SJCRH30 (cell line): ENCODE data around the gene RNF224. TPM values are rescaled to one million over a fixed set of nuclear protein-coding genes. Genes with fewer than 3 reads are reported as not detected.
A peak's percentile ranks its signal among the peaks of the same experiment; 100 is the strongest.

Experiments
- DNase-seq, 2 experiments: peaks; one replicate each; pipeline ENCODE4 v3.0.0-alpha.2; 2015 to 2020
- H3K27ac ChIP-seq: fragments of 250-450 bp; sonication (Bioruptor Pico); 2 replicates; pipeline ENCODE4 v1.5.1; 2020; ENCODE audit warnings: mild to moderate bottlenecking, moderate library complexity
- H3K27me3 ChIP-seq: fragments of 250-450 bp; sonication (Bioruptor Pico); 2 replicates; pipeline ENCODE4 v1.5.1; 2020; ENCODE audit warnings: mild to moderate bottlenecking, moderate library complexity
- H3K36me3 ChIP-seq: fragments of 250-450 bp; sonication (Bioruptor Pico); 2 replicates; pipeline ENCODE4 v1.5.1; 2020; ENCODE audit warnings: mild to moderate bottlenecking, moderate library complexity
- H3K4me1 ChIP-seq: fragments of 250-450 bp; sonication (Bioruptor Pico); 2 replicates; pipeline ENCODE4 v1.5.1; 2020; ENCODE audit warnings: mild to moderate bottlenecking, moderate library complexity
- H3K4me3 ChIP-seq: fragments of 250-450 bp; sonication (Bioruptor Pico); 2 replicates; pipeline ENCODE4 v1.5.1; 2020; ENCODE audit warnings: mild to moderate bottlenecking, moderate library complexity
- H3K9me3 ChIP-seq: fragments of 250-450 bp; sonication (Bioruptor Pico); replicated peaks from 2 replicates; pipeline ENCODE4 v1.5.1; 2020; ENCODE audit warnings: mild to moderate bottlenecking, moderate library complexity
- total RNA-seq: library from RNA; depleted of rRNA; stranded (reverse); fragments of >200 nt; shearing (Covaris generic); gene quantifications from 2 replicates; pipeline ENCODE4 v1.2.3, GENCODE V29; 2014

RNF224 gene
- total RNA-seq, 1 experiment from 2014 or later = not detected

DNA sequence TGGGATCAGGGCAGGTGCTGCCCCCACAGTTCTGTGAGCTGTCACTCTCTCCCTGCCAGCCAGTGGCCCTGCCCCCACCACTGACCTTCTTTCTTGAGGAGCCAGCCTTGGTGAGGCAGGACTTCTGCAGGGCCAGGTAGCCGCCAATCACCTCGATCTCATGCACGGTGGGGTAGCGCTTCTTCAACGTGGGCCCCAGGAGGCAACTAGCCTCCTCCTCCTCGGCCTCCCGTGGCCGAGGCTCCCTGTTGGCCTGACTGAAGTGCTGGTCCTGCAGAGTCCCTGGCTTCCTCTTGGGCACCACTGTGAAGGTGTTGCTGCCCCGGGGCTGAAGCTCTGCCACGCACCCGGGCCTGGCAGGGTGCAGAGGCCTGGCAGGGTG, 28.4 kb upstream of the RNF224 start:
- no peaks in the 10 kb centered on the region for H3K9me3 ChIP-seq

GRCh38 chr9:137199411-137200121, 27.7 kb upstream of the RNF224 start:
- no peak overlapping the region for H3K27ac ChIP-seq
- H3K4me1 ChIP-seq = peaks cover 21% of the 10 kb centered on the region
- DNase-seq = no peak

More for the DNA sequence above, 28.4 kb upstream of the RNF224 start:
- H3K4me3 ChIP-seq = no peak overlapping the region
- H3K27me3 ChIP-seq = no peaks in the 10 kb centered on the region
- no peak overlapping the region for H3K27ac ChIP-seq
- H3K36me3 ChIP-seq = no peaks in the 10 kb centered on the region
- peaks cover 17% of the 10 kb centered on the region for H3K4me1 ChIP-seq
- no peak for DNase-seq

GRCh38 chr9:137200311-137201204, 26.7 kb upstream of the RNF224 start, which contains the start of gene TPRN:
Gene TPRN, minus strand, starts transcription at chr9:137200741. Its CDS starts 30 bp downstream, at chr9:137200711.
- Histone ChIP-seq H3K27me3 (no peaks in the 10 kb centered on the region), H3K4me1 (peaks cover 17% of the 10 kb centered on the region), H3K9me3 (no peaks in the 10 kb centered on the region), H3K27ac (no peak within 1 kb of the TSS), H3K4me3 (peak within 1 kb of the TSS; percentile 58), H3K36me3 (no peaks in the 10 kb centered on the region)
- DNase-seq = peak; percentile 100

More at GRCh38 chr9:137199411-137200121, 27.7 kb upstream of the RNF224 start:
- Histone ChIP-seq H3K9me3 (no peaks in the 10 kb centered on the region), H3K27me3 (no peaks in the 10 kb centered on the region), H3K4me3 (peak overlapping the region; percentile 58), H3K36me3 (no peaks in the 10 kb centered on the region)

DNA sequence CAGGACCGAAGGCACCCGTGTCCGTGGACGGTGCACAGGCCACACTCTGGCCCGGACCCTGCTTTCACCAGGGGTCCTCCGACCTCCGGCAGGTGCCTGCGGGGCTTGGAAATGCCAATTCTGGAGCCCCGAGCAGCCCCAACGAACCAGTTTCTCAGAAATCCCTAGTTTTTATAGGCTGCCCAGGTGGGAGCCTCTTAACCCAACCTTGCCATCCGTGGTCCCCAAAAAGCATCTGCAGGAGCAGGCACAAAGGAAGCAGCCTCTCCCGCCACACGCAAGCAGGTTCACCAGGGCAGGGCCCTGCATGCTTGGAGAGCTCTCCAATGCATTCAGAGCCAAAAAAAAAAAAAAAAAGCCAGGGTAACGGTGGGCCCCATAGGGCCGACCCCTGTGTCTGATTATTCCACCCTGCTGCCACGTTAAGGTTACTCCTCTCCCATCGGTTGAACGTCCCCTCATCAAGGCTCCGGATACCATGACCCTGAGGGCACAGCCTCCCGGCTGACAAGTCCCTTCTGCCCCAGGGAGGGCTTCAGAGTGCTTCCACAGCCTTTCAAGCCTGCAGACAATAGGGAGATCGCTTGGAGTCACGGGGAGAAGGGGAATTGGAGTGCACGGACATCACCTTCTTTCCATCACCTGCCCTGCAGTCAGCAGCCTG, 26.0 kb upstream of the RNF224 start:
- no peaks in the 10 kb centered on the region for H3K36me3 ChIP-seq
- peak overlapping the region; percentile 58 for H3K4me3 ChIP-seq
- H3K27ac ChIP-seq = no peak overlapping the region
- H3K27me3 ChIP-seq = no peaks in the 10 kb centered on the region
- no peaks in the 10 kb centered on the region for H3K9me3 ChIP-seq
- peaks cover 18% of the 10 kb centered on the region for H3K4me1 ChIP-seq
- DNase-seq = no peak

GRCh38 chr9:137202966-137203365, 24.3 kb upstream of the RNF224 start:
- Histone ChIP-seq H3K27ac (no peak overlapping the region), H3K27me3 (no peaks in the 10 kb centered on the region), H3K4me3 (no peak overlapping the region), H3K4me1 (peaks cover 22% of the 10 kb centered on the region), H3K36me3 (peaks cover 9% of the 10 kb centered on the region; the same call in 1 of the 2 replicates), H3K9me3 (no peaks in the 10 kb centered on the region)
- DNase-seq = no peak

GRCh38 chr9:137204731-137205125, 22.6 kb upstream of the RNF224 start:
- H3K9me3 ChIP-seq = no peaks in the 10 kb centered on the region
- no peaks in the 10 kb centered on the region for H3K27me3 ChIP-seq
- peaks cover 12% of the 10 kb centered on the region for H3K4me1 ChIP-seq
- H3K36me3 ChIP-seq = peaks cover 9% of the 10 kb centered on the region
- peak overlapping the region; percentile 94 for H3K4me3 ChIP-seq
- H3K27ac ChIP-seq = no peak overlapping the region
- DNase-seq = no peak

- Histone ChIP-seq H3K9me3 (no peaks in the 10 kb centered on the region), H3K27me3 (no peaks in the 10 kb centered on the region), H3K36me3 (peaks cover 9% of the 10 kb centered on the region), H3K27ac (peak within 1 kb of the TSS; percentile 55), H3K4me3 (peak within 1 kb of the TSS; percentile 94), H3K4me1 (peaks cover 12% of the 10 kb centered on the region)
- DNase-seq = peak; percentile 92
Observed at GRCh38 chr9:137205126-137206069, 21.9 kb upstream of the RNF224 start, which contains the start of the genes NDOR1 and TMEM203. Gene NDOR1, plus strand, starts transcription at chr9:137205700. Its CDS starts 78 bp downstream, at chr9:137205778. Gene TMEM203, minus strand, starts transcription at chr9:137205648. Its CDS starts 234 bp downstream, at chr9:137205414.

DNA sequence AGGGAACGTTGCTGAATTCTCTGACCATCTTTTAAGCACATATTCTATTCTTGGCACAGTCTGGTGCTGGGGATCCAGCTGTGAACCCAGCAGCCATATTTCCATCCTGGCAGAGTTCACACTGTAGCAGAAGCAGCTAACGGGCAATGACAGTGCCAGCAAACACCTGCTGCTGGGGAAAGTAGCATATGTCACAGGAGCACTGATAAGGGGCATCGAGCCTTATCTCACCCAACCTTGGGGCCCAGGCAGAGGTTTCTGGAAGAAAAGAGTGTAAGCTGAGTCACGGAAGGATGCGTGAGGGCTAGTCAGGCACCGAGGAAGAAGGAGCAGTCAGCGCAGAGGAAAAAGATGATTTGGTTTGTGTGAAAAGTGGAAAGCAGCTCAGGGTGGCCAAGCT, 20.7 kb upstream of the RNF224 start:
- no peak for DNase-seq
- no peaks in the 10 kb centered on the region for H3K27me3 ChIP-seq
- peaks cover 12% of the 10 kb centered on the region for H3K4me1 ChIP-seq
- H3K9me3 ChIP-seq = no peaks in the 10 kb centered on the region
- H3K4me3 ChIP-seq = peak overlapping the region; percentile 94
- H3K27ac ChIP-seq = no peak overlapping the region
- H3K36me3 ChIP-seq = peaks cover 9% of the 10 kb centered on the region

GRCh38 chr9:137211532-137211931, 15.8 kb upstream of the RNF224 start:
- no peak for DNase-seq
- H3K36me3 ChIP-seq = peaks cover 31% of the 10 kb centered on the region

GRCh38 chr9:137212520-137212919, 14.8 kb upstream of the RNF224 start:
- no peak overlapping the region for H3K4me3 ChIP-seq
- DNase-seq = no peak
- no peaks in the 10 kb centered on the region for H3K27me3 ChIP-seq
- no peaks in the 10 kb centered on the region for H3K9me3 ChIP-seq
- peaks cover 26% of the 10 kb centered on the region for H3K36me3 ChIP-seq
- H3K27ac ChIP-seq = no peak overlapping the region
- no peaks in the 10 kb centered on the region for H3K4me1 ChIP-seq

More at GRCh38 chr9:137211532-137211931, 15.8 kb upstream of the RNF224 start:
- Histone ChIP-seq H3K27me3 (no peaks in the 10 kb centered on the region), H3K9me3 (no peaks in the 10 kb centered on the region), H3K4me1 (peaks cover 1% of the 10 kb centered on the region), H3K27ac (no peak overlapping the region), H3K4me3 (no peak overlapping the region)

DNA sequence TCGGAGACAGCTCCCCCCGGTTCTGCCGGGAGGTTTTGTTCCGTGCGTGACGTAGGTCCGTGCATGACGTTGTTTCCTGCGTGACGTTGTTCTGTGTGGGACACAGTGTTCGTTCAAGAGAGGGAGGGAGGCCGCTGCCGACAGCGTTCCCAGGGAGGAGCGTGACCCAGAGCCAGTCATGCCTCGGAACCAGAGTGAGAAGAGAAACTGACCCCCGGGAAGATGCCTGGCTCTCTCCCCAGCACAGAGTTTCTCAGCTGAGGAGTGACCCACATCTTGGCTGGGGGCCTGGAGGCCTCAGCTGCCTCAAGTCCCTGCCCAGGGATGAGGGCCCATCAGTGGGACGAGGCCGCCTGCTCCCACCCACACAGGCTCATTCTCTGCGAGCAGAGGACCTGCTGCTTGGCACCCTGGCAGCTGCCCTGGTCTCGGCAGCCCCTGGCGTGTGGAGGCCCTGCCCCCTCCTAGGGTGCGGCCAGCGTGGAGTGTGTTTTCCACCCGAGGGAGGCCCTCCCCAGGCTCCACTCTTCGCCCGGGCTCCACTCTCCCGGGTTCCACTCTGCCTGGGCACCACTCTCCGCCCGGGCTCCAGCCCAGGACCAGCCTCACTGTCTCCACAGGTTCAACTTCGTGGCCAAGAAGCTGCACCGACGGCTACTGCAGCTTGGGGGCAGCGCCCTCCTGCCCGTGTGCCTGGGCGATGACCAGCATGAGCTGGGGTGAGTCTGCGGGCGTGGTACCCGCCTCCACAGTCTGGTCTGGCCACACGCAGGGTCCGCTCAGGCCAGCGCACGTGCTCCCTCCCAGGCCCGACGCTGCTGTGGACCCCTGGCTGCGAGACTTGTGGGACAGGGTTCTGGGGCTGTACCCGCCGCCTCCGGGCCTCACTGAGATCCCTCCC, 13.9 kb upstream of the RNF224 start:
- H3K9me3 ChIP-seq = no peaks in the 10 kb centered on the region
- no peak overlapping the region for H3K27ac ChIP-seq
- no peak overlapping the region for H3K4me3 ChIP-seq
- no peaks in the 10 kb centered on the region for H3K27me3 ChIP-seq
- no peak for DNase-seq
- no peaks in the 10 kb centered on the region for H3K4me1 ChIP-seq
- peaks cover 22% of the 10 kb centered on the region for H3K36me3 ChIP-seq

DNA sequence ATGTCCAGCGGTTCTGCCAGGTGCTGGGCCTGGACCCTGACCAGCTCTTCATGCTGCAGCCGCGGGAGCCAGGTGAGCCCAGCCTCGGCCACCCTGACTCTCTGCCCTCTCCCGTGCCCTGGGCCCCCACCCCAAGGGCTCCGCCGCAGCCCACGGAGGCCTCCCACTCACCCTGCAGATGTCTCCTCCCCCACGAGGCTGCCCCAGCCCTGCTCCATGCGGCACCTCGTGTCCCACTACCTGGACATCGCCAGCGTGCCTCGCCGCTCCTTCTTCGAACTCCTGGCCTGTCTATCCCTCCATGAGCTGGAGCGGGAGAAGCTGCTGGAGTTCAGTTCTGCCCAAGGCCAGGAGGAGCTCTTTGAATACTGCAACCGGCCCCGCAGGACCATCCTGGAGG, 12.7 kb upstream of the RNF224 start:
- Histone ChIP-seq H3K36me3 (peaks cover 22% of the 10 kb centered on the region), H3K27me3 (no peaks in the 10 kb centered on the region), H3K9me3 (no peaks in the 10 kb centered on the region), H3K4me1 (no peaks in the 10 kb centered on the region), H3K27ac (no peak overlapping the region), H3K4me3 (no peak overlapping the region)
- no peak for DNase-seq
